ENCODE measurements around the gene NOL12.

GRCh38 chr22:37714634-37715033, 28.5 kb downstream of the NOL12 start:
- no peak for TF ChIP-seq CTCF (IDR thresholded peaks at IDR 0.05)
- TF ChIP-seq POLR2A (IDR thresholded peaks at IDR 0.05): no peak
